K562 (cell line): Measurements from ENCODE around the gene LTBP4. TPM values are rescaled to one million over a fixed set of nuclear protein-coding genes. Genes with fewer than 3 reads are reported as not detected.

Experiments used
- BCOR ChIP-seq: fragments of 450-650 bp; IDR thresholded peaks from 2 replicates; pipeline ENCODE4 v1.6.1; 2016
- E2F8 ChIP-seq: fragments of 450-650 bp; IDR thresholded peaks from 2 replicates; pipeline ENCODE4 v1.7.1; 2018; ENCODE audit warnings: mild to moderate bottlenecking, low read depth; ENCODE audit not compliant: partially characterized antibody
- ELF4 ChIP-seq: fragments of 450-650 bp; formaldehyde crosslinking; IDR thresholded peaks from 2 replicates; pipeline ENCODE4 v1.4.0; 2022; ENCODE audit warnings: missing genetic modification characterization
- HDGF ChIP-seq: fragments of 450-650 bp; IDR thresholded peaks from 2 replicates; pipeline ENCODE4 v1.6.1; 2016
- HMBOX1 ChIP-seq: sonication (generic); IDR thresholded peaks from 2 replicates; pipeline ENCODE4 v1.6.1; 2016
- KAT7 ChIP-seq: sonication (generic); formaldehyde crosslinking; IDR thresholded peaks from 2 replicates; pipeline ENCODE4 v1.8.0; 2022; ENCODE audit warnings: missing genetic modification reagents, mild to moderate bottlenecking, borderline replicate concordance
- NFRKB ChIP-seq: fragments of 450-650 bp; IDR thresholded peaks from 2 replicates; pipeline ENCODE4 v1.6.1; 2016; ENCODE audit warnings: low read depth
- NRF1 ChIP-seq, 2 experiments: fragments of 450-650 bp; IDR thresholded peaks in 1 of 2; conservative IDR thresholded peaks in 1 of 2; 2 replicates each; pipeline ENCODE4 v1.6.1; 2014; ENCODE audit warnings: mild to moderate bottlenecking in 2 of 2
- RFX5 ChIP-seq: IDR thresholded peaks from 2 replicates; pipeline ENCODE4 v1.6.1; 2011; ENCODE audit warnings: low read depth, mild to moderate bottlenecking, improper control_type of control experiment, low read length
- SAP30 ChIP-seq: fragments of 200-600 bp; sonication (generic); IDR thresholded peaks from 2 replicates; pipeline ENCODE4 v1.6.1; 2012; ENCODE audit warnings: borderline replicate concordance, low read depth, mild to moderate bottlenecking, moderate library complexity, low read length, control low read depth, inconsistent platforms; ENCODE audit not compliant: insufficient read depth, poor library complexity, severe bottlenecking
- SREBF1 ChIP-seq: fragments of 150-350 bp; IDR thresholded peaks from 2 replicates; pipeline ENCODE4 v1.6.1; 2014; ENCODE audit warnings: antibody characterized with exemption, low read depth, low read length, borderline replicate concordance
- THAP12 ChIP-seq: fragments of 250-450 bp; sonication (Bioruptor Pico); IDR thresholded peaks from 2 replicates; pipeline ENCODE4 v1.9.0; 2021; ENCODE audit warnings: mild to moderate bottlenecking, inconsistent platforms
- polyA plus RNA-seq, 8 experiments: library from polyadenylated mRNA; depleted of rRNA in 4 of 8; stranded (reverse) in 5 of 8; unstranded in 3 of 8; fragments of >200 nt; fragmentation: Nextera tagmentation in 2 of 8; fragmentation: Illumina TruSeq in 1 of 8; extraction: Ambion mirVana in 2 of 8; extraction: Trizol in 1 of 8; gene quantifications; 2 replicates each; pipeline versions ENCODE4 v1.2.1 to v1.2.3, GENCODE V29; 2011 to 2014; ENCODE audit warnings: inconsistent platforms in 1 of 8, missing spikeins in 1 of 8
- total RNA-seq, 7 experiments: library from RNA; depleted of rRNA in 6 of 7; stranded (reverse); fragments of >200 nt in 6 of 7; fragmentation: Illumina TruSeq in 2 of 7; extraction: Trizol in 2 of 7; gene quantifications; 2 replicates each; pipeline versions ENCODE4 v1.2.1 to v1.2.3, GENCODE V29; 2011 to 2021; ENCODE audit warnings: low replicate concordance in 1 of 7
- TF ChIP-seq, protein P1 (sequence below): fragments of 450-650 bp; IDR thresholded peaks from 2 replicates; pipeline ENCODE4 v1.6.1; 2017; ENCODE audit warnings: mild to moderate bottlenecking, moderate library complexity

Gene LTBP4
- total and polyA plus RNA-seq, 9 of the 15 experiments (the other 6 are each of a cell fraction or from before 2014, with no cell fraction given) = 0.35 to 160 (median 31.6) TPM

DNA sequence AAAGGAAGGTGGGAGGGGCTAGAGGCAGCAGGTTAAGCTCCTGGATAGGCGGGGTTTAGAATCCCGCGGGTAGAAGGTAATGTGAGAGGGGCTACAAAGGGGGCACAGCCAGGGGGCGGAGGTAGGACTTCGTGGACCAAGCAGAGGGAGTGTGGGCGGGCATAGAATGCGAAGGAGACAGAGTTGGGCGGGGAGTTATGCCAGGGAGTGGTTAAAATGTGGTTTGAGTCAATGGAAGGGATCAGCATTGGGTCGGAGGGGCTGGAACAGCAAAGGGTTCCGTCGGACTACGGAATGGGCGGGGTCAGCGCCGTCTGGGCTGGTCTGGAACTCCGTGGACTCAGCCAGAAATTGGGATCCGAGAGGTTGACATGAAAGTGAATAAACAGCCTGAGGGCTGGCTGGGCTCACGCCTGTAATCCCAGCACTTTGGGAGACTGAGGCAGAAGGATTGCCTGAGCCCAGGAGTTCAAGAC is 3.0 kb downstream of the LTBP4 start (continued):
- peak; percentile 12; the same call in 1 of the 2 replicates for TF ChIP-seq HMBOX1
- no peak for TF ChIP-seq E2F8
- no peak for TF ChIP-seq RFX5
- peak; percentile 3 to 7; a peak in 2 of 4 replicates for TF ChIP-seq NRF1 (conservative IDR thresholded peaks at IDR 0.05 in 1 of 2, IDR thresholded peaks at IDR 0.05 in 1 of 2)
- no peak for TF ChIP-seq SAP30
- TF ChIP-seq BCOR = peak; percentile 89
- TF ChIP-seq THAP12 (CRISPR knock-in tag) = 0 out of 2 replicates have a peak, but pooled peaks have one; percentile 28
- peak; percentile 89; the same call in 1 of the 2 replicates for TF ChIP-seq HDGF
- no peak for TF ChIP-seq NFRKB
- TF ChIP-seq, protein P1, sequence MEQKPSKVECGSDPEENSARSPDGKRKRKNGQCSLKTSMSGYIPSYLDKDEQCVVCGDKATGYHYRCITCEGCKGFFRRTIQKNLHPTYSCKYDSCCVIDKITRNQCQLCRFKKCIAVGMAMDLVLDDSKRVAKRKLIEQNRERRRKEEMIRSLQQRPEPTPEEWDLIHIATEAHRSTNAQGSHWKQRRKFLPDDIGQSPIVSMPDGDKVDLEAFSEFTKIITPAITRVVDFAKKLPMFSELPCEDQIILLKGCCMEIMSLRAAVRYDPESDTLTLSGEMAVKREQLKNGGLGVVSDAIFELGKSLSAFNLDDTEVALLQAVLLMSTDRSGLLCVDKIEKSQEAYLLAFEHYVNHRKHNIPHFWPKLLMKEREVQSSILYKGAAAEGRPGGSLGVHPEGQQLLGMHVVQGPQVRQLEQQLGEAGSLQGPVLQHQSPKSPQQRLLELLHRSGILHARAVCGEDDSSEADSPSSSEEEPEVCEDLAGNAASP = no peak
- TF ChIP-seq SREBF1 = no peak
- no peak for TF ChIP-seq KAT7 (CRISPR knock-in tag)
- TF ChIP-seq ELF4 (CRISPR knock-in tag) = peak; percentile 43; the same call in 1 of the 2 replicates
